ENCODE results near the gene ZNF57. TPM values are rescaled to one million over a fixed set of nuclear protein-coding genes. Genes with fewer than 3 reads are reported as not detected.
"Not testable (repeated sequence)": the region's sequence is repeated elsewhere in the genome, so short reads cannot be mapped to it uniquely, and the experiment has no call there.

Gene ZNF57
- polyA plus RNA-seq, 1 donor from 2014 or later, result 2.9 TPM

DNA sequence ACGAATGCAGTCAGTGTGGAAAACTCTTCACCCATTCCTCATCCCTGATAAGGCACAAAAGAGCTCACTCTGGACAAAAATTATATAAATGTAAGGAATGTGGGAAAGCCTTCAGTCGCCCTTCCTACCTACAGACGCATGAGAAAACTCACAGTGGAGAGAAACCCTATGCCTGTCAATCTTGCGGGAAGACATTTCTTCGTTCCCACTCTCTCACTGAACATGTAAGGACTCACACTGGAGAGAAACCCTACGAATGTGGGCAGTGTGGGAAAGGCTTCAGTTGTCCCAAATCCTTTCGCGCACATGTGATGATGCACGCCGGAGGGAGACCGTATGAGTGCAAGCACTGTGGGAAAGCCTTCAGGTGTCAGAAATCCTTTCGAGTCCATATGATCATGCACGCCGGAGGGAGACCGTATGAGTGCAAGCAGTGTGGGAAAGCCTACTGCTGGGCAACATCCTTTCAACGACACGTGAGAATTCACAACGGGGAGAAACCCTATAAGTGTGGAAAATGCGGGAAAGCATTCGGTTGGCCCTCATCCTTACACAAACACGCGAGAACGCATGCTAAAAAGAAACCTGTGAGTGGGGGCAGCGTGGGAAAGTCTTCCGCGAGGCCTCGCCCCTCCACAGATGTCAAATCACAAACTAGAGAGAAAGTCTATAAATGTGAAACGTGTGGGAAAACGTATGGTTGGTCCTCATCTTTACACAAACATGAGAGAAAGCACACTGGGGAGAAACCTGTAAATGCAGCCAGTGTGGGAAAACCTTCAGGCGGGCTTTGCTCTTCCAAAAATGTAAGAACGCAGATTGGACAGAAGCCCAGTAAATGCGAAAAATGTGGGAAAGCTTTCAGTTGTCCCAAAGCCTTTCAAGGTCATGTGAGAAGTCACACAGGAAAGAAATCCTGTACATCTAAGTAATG, 23.1 kb upstream of the ZNF57 start:
- Mint-ChIP-seq H3K4me3 (no peak overlapping the region), H3K27ac (no peak overlapping the region), H3K9me3 (peaks cover 1 to 5% (median 5%) of the 10 kb centered on the region in 3 donors)

DNA sequence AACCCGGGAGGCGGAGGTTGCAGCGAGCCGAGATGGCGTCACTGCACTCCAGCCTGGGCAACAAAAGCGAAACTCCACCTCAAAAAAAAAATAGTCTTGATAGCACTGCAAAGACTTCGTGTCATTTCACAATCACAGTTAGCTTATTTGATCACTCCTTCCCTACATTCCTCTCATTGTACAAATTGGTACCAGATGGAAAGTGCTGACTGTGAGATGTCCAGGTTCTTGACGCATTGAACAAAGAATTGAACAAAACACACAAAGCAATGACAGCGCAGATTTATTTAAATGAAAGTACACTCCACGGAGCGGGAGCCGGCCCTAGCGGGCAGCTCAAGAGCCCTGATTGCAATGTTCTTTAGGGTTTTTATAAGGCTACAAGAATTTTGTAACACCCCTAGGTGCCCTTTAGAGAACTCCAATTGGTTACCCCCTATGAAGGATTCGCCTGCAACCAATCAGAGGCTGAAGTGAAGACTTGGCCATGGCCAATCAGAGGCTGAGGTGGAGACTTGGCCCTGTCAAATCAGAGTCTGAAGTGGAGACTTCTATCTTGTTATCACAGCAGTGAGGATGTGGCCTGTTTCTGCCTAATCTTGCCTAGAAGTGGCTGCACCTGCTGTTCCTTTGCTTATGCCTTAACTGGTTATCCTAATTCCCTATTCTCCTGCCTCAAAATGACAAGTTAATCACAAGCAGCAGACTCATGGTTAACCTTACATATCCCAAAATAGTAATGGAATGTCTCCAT, 16.9 kb upstream of the ZNF57 start:
- Mint-ChIP-seq H3K4me1 (peaks cover 9 to 13% (median 10%) of the 10 kb centered on the region in 3 donors), H3K9me3 (peaks cover 0 to 4% (median 0%) of the 10 kb centered on the region in 3 donors), H3K27me3 (peaks cover 2% of the 10 kb centered on the region), H3K36me3 (peaks cover 2% of the 10 kb centered on the region), H3K4me3 (no peak overlapping the region), H3K27ac (peak overlapping the region in 1 of 3 donors; percentile 39)

More for the DNA sequence above, 23.1 kb upstream of the ZNF57 start:
- Mint-ChIP-seq H3K27me3 (no peaks in the 10 kb centered on the region), H3K36me3 (no peaks in the 10 kb centered on the region), H3K4me1 (no peaks in the 10 kb centered on the region)

DNA sequence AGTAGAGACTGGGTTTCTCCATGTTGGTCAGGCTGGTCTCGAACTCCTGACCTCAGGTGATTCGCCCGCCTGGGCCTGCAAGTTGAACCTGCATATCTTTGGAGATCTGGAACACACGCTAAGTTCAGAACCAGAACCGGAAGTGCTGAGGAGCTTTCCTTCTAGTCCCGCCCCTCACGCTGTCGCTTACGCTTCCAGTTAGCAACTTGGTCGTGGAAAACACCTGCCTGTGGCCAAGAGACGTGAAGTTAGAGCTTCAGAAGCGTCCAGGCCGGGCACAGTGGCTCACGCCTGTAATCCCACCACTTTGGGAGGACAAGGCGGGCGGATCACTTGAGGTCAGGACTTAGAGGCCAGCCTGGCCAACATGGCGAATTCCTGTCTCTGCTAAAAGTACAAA, 15.0 kb upstream of the ZNF57 start:
- H3K4me1 Mint-ChIP-seq, result peaks cover 10 to 13% (median 10%) of the 10 kb centered on the region in 3 donors
- peak overlapping the region in 1 of 3 donors; percentile 39 for H3K27ac Mint-ChIP-seq
- peaks cover 2% of the 10 kb centered on the region for H3K27me3 Mint-ChIP-seq
- no peak overlapping the region for H3K4me3 Mint-ChIP-seq
- H3K9me3 Mint-ChIP-seq, result no peaks in the 10 kb centered on the region
- H3K36me3 Mint-ChIP-seq, result peaks cover 2% of the 10 kb centered on the region

DNA sequence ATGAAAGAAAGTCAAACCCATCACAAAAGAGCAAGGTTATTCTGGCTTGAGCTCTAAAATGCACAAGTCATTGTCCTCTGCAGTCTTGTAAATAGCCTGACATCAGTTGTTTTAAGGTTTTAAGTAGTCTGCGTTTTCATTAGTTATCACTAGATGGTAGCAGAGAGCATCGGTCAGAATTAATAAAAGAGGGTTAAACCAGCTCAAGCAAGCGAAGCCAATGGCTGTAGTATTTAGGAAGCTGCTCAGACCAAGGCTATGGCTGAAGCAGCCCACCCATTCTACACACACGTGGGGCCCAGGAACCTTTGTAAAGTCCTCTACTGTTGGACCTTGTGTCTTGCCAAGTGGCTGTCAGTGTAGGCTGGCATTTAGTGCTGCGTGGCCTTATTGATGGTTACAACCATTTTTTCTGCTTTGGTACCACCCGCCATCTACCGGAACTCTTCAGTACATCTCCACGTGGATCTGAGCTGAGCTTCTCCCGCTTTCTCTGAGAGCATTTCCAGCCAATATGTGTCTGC, 13.3 kb upstream of the ZNF57 start:
- Mint-ChIP-seq H3K27ac (peak overlapping the region; percentile 66 to 96 (median 76)), H3K27me3 (peaks cover 2% of the 10 kb centered on the region), H3K4me3 (peak overlapping the region; percentile 21 to 88 (median 50)), H3K36me3 (peaks cover 2% of the 10 kb centered on the region), H3K9me3 (no peaks in the 10 kb centered on the region), H3K4me1 (peaks cover 10 to 17% (median 11%) of the 10 kb centered on the region in 3 donors)

DNA sequence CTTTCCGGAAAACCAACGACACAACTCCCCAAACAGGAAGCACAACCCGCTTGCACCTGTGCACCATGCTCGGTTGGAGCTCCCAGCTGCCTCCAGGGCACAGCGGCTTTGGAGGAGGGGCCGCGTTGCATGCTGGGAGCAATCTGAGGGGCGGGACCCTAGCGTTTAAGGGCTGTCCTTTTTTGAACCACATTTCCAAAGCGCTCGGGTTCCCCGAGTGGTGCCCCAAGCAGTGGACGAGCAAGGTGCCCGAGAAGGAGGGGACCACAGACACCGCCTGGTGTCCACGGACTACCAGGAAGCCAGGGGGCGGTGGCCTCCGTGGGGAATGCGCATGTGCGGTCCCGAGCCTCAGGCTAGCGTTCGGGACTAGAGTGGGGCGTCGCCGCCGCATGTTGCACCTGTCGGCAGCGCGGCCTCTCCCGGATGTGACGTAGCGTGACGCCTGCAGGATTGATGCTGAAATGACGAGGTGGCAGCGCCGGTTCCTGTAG, 11.9 kb upstream of the ZNF57 start:
- Mint-ChIP-seq H3K4me1 (peaks cover 10 to 17% (median 11%) of the 10 kb centered on the region in 3 donors), H3K27me3 (no peaks in the 10 kb centered on the region), H3K36me3 (peaks cover under 1% of the 10 kb centered on the region), H3K27ac (peak overlapping the region in 2 of 3 donors; percentile 66 to 86), H3K4me3 (peak overlapping the region; percentile 21 to 84 (median 72)), H3K9me3 (no peaks in the 10 kb centered on the region)

DNA sequence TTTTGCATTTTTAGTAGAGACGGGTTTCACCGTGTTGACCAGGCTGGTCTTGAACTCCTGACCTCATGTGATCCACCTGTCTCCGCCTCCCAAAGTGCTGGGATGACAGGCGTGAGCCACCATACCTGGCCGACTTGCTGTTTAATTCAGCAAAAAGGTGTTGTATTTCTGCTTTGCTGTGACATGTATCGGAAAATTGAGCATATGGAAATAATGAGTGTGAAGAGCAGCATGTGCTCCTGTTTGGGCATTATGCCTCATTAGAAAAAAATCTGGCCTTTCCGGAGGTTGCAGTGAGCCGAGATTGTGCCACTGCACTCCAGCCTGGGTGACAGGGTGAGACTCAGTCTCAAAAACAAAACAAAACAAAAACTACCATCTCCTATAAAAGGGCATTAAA, 10.2 kb upstream of the ZNF57 start:
- not testable (repeated sequence) for H3K9me3 Mint-ChIP-seq, H3K27me3 Mint-ChIP-seq, H3K36me3 Mint-ChIP-seq, H3K4me3 Mint-ChIP-seq
- Mint-ChIP-seq H3K4me1 (peaks cover 10 to 17% (median 11%) of the 10 kb centered on the region in 3 donors), H3K27ac (peak overlapping the region in 2 of 3 donors; percentile 53 to 75)

DNA sequence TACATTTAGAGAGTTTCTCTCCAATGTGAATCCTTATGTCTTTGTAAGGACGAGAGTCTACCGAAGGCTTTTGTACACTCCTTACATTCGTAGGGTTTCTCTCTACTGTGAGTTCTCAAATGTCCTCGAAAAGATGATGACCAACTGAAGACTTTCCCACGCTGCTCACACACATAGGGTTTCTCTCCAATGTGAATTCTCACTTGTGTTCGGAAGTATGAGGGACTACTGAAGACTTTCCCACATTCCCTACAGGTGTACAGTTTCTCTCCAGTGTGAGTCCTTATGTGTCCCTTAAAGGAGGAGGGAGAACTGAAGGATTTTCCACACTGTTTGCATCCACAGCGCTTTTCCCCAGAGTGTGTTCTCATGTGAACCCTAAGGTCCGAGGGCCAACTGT, 4.0 kb upstream of the ZNF57 start:
- Mint-ChIP-seq H3K27ac (peak overlapping the region in 1 of 3 donors; percentile 28), H3K36me3 (peaks cover 3% of the 10 kb centered on the region), H3K27me3 (no peaks in the 10 kb centered on the region), H3K4me1 (peaks cover 6 to 9% (median 8%) of the 10 kb centered on the region in 3 donors), H3K4me3 (peak overlapping the region in 1 of 4 donors; percentile 57), H3K9me3 (peaks cover 0 to 7% (median 0%) of the 10 kb centered on the region in 3 donors)

DNA sequence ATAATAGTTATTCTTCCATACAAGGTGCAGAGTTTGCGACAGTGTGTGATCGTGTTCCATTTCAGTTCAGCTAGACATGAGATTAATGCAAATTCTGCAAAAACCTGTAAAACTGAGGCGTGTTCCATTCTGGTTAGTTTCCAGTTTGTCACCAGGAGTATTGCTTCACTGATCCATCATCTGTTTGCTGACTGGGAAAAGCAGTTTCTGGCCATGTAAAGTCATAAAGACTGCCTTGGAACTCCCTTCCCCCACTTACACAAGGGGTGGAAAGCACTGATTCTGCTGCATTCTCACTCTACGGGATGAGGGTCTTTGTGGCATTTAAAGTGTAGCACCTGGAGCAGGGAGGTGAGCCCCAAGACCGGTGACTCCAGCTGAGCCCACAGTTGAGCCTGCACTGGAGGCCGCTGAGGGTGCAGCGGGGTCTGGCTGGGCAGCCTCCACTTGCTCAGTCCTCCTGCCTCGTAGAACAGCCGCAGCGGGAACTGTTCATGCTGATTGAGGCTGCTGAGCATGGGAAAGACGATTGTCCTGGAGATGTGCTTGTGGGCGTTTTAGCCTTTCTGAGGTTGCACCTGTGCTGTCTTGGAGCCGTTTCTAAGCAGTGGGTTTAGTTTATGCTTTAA, 2.0 kb downstream of the ZNF57 start:
- Mint-ChIP-seq H3K27me3 (no peaks in the 10 kb centered on the region), H3K9me3 (peaks cover 0 to 3% (median 0%) of the 10 kb centered on the region in 3 donors), H3K4me3 (peak overlapping the region; percentile 25 to 100 (median 84)), H3K4me1 (peaks cover 8 to 16% (median 12%) of the 10 kb centered on the region in 3 donors), H3K36me3 (peaks cover 3% of the 10 kb centered on the region), H3K27ac (no peak overlapping the region)

DNA sequence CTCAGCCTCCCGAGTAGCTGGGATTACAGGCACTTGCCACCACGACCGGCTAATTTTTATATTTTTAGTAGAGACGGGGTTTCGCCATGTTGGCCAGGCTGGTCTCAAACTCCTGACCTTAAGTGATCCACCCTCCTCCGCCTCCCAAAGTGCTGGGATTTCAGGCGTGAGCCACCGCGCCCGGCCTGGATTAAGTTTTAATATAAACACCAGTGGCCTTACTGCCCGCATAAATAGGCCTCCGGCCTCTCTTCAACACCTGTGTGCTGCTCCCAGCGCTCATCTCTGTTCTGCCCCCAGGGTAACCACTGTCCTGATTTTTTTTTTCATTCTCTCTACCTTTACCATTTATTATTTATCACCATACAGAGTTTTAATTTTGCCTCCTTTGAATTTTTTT, 2.6 kb downstream of the ZNF57 start:
- not testable (repeated sequence) for H3K36me3 Mint-ChIP-seq, H3K27ac Mint-ChIP-seq, H3K9me3 Mint-ChIP-seq, H3K27me3 Mint-ChIP-seq
- peak overlapping the region in 1 of 4 donors; percentile 53 for H3K4me3 Mint-ChIP-seq
- peaks cover 8 to 16% (median 12%) of the 10 kb centered on the region in 3 donors for H3K4me1 Mint-ChIP-seq

DNA sequence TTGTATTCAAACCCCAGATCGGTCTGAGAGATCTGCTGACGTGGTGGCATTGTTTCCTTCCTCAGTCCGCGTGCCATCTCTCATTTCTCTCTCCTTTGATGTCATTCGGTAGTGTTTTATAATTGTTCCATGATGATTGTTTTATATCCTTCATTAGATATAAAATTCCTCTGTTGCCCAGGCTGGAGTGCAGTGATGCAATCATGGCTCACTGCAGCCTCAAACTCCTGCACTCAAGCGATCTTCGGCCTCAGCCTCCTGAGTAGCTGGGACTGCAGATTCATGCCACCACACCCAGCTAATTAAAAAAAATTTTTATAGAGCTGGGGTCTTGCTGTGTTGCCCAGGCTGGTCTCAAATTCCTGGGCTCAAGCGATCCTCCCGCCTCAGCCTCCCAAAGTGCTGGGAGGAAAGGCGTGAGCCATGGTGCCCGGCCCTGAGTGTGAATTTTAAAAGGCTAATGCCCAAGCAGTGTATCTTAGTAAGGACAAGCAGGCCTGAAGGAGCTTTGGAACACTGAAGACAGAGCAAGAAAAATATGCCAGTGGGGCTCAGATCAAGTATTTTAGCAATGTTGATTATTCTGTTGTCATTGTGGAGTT, 5.3 kb downstream of the ZNF57 start:
- H3K27me3 Mint-ChIP-seq, result no peaks in the 10 kb centered on the region
- peaks cover 1% of the 10 kb centered on the region for H3K36me3 Mint-ChIP-seq
- no peaks in the 10 kb centered on the region for H3K9me3 Mint-ChIP-seq
- peaks cover 4 to 13% (median 12%) of the 10 kb centered on the region in 3 donors for H3K4me1 Mint-ChIP-seq
- H3K27ac Mint-ChIP-seq, result no peak overlapping the region
- no peak overlapping the region for H3K4me3 Mint-ChIP-seq

DNA sequence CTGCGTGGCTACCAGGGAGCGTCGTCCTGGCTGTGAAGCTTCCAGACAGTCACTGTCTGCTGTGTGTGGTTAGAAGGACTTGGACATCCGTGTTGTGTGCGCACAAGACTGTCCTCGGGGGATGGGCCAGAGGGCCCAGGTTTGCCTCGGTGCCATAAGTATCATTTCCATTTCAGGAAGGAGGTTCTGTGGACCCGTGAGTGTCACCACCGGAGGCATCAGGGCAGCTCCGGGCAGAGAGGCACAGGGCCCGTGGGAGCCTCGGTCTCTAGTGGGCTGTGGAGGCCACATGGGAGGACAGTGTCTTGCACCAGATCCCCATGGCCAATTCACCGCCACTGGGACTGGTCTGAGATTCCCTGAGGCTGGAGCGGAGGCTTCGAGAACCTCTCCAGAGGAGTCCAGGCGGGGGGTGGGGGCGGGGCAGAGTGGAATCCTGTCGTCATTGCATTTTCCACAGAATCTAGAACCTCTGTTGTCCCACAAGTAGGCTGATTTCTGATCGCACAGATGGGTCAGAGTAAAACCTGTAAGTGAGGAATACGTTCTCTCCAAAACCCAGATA, 6.0 kb downstream of the ZNF57 start:
- H3K4me1 Mint-ChIP-seq, result peaks cover 2 to 11% (median 10%) of the 10 kb centered on the region in 3 donors

DNA sequence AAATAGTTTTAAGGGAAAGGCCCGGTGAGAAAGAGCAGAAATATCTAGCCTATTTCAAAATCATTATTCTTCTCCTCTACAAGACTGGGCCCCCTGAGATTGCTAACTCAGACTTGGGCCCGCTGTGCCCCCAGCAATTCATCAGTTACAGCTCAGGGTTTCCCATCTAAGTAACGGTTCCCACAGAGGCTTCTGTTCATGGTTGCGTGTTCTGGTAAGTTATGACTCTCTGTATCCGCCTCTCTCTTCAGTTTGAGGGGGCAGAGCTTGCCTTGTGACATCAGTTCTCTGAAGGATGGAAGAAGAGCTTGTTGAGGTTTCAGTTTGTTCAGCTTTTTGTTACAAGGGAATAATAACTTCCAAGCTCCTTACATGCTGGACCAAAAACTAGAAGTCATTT, 11.6 kb downstream of the ZNF57 start:
- H3K27me3 Mint-ChIP-seq, result no peaks in the 10 kb centered on the region
- H3K36me3 Mint-ChIP-seq, result peaks cover 18% of the 10 kb centered on the region
- H3K9me3 Mint-ChIP-seq, result peaks cover 4 to 11% (median 6%) of the 10 kb centered on the region in 3 donors
- no peak overlapping the region for H3K27ac Mint-ChIP-seq
- H3K4me3 Mint-ChIP-seq, result no peak overlapping the region
- H3K4me1 Mint-ChIP-seq, result peaks cover 4 to 8% (median 5%) of the 10 kb centered on the region in 3 donors

More for the DNA sequence above, 6.0 kb downstream of the ZNF57 start:
- peak overlapping the region in 1 of 3 donors; percentile 39 for H3K27ac Mint-ChIP-seq
- H3K9me3 Mint-ChIP-seq, result no peaks in the 10 kb centered on the region
- no peak overlapping the region for H3K4me3 Mint-ChIP-seq
- no peaks in the 10 kb centered on the region for H3K27me3 Mint-ChIP-seq
- H3K36me3 Mint-ChIP-seq, result peaks cover 4% of the 10 kb centered on the region

DNA sequence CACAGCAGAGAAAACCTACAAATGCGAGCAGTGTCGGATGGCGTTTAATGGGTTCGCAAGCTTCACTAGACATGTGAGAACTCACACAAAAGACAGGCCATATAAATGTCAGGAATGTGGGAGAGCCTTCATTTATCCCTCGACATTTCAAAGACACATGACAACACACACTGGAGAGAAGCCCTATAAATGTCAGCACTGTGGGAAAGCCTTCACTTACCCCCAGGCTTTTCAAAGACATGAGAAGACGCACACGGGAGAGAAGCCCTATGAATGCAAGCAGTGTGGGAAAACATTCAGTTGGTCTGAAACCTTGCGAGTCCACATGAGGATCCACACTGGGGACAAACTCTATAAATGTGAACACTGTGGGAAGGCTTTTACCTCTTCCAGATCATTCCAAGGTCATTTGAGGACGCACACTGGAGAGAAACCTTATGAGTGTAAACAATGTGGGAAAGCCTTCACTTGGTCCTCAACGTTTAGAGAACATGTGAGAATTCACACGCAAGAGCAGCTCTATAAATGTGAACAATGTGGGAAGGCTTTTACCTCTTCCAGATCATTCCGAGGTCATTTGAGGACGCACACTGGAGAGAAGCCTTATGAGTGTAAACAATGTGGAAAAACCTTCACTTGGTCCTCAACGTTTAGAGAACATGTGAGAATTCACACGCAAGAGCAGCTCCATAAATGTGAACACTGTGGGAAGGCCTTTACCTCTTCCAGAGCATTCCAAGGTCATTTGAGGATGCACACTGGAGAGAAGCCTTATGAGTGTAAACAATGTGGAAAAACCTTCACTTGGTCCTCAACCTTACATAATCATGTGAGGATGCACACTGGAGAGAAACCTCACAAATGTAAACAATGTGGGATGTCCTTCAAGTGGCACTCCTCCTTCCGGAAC, 16.8 kb downstream of the ZNF57 start:
- H3K36me3 Mint-ChIP-seq, result peaks cover 19% of the 10 kb centered on the region
- H3K4me1 Mint-ChIP-seq, result peaks cover 0 to 6% (median 0%) of the 10 kb centered on the region in 3 donors
- no peaks in the 10 kb centered on the region for H3K27me3 Mint-ChIP-seq
- peaks cover 5 to 20% (median 10%) of the 10 kb centered on the region in 3 donors for H3K9me3 Mint-ChIP-seq
- H3K27ac Mint-ChIP-seq, result no peak overlapping the region
- H3K4me3 Mint-ChIP-seq, result no peak overlapping the region
